ENCODE results near the gene TTC39A.

Gene TTC39A

GRCh38 chr1:51336711-51337110 lies 6.3 kb upstream of the TTC39A start:
- no peak for TF ChIP-seq CTCF (IDR thresholded peaks at IDR 0.05)

GRCh38 chr1:51336004-51336403 lies 5.6 kb upstream of the TTC39A start:
- no peak for TF ChIP-seq CTCF (IDR thresholded peaks at IDR 0.05)

GRCh38 chr1:51331206-51332100 lies 1.1 kb upstream of the TTC39A start:
- TF ChIP-seq CTCF (IDR thresholded peaks at IDR 0.05) = no peak

GRCh38 chr1:51329443-51330325 lies 678 bp downstream of the TTC39A start:
- no peak for TF ChIP-seq CTCF (IDR thresholded peaks at IDR 0.05)

GRCh38 chr1:51328926-51329325 lies 1.4 kb downstream of the TTC39A start:
- no peak for TF ChIP-seq CTCF (IDR thresholded peaks at IDR 0.05)

GRCh38 chr1:51328279-51328678 lies 2.1 kb downstream of the TTC39A start:
- TF ChIP-seq CTCF (IDR thresholded peaks at IDR 0.05) = no peak

GRCh38 chr1:51327386-51327785 lies 3.0 kb downstream of the TTC39A start:
- TF ChIP-seq CTCF (IDR thresholded peaks at IDR 0.05) = no peak

Measured in LNCAP (cell line).